GM23248 (cell line): ENCODE data around the gene CDHR5.
"Not testable (repeated sequence)": the region's sequence is repeated elsewhere in the genome, so short reads cannot be mapped to it uniquely, and the experiment has no call there.

Experiments
- EZH2 ChIP-seq: fragments of 200-600 bp; sonication (generic); IDR thresholded peaks from 2 replicates; pipeline ENCODE4 v1.6.1; 2018; ENCODE audit warnings: antibody characterized with exemption, mild to moderate bottlenecking; ENCODE audit not compliant: insufficient read depth, poor library complexity, severe bottlenecking
- EZH2phosphoT487 ChIP-seq: fragments of 200-600 bp; sonication (generic); IDR thresholded peaks from 2 replicates; pipeline ENCODE4 v1.6.1; 2018; ENCODE audit warnings: antibody characterized with exemption, moderate library complexity, mild to moderate bottlenecking, low read depth; ENCODE audit not compliant: insufficient read depth

- TF ChIP-seq EZH2phosphoT487, EZH2: not testable (repeated sequence)
Measured at GRCh38 chr11:647672-648158, 23.0 kb upstream of the CDHR5 start.
